ENCODE measurements around the gene POLR1E.

- TF ChIP-seq, protein P1, sequence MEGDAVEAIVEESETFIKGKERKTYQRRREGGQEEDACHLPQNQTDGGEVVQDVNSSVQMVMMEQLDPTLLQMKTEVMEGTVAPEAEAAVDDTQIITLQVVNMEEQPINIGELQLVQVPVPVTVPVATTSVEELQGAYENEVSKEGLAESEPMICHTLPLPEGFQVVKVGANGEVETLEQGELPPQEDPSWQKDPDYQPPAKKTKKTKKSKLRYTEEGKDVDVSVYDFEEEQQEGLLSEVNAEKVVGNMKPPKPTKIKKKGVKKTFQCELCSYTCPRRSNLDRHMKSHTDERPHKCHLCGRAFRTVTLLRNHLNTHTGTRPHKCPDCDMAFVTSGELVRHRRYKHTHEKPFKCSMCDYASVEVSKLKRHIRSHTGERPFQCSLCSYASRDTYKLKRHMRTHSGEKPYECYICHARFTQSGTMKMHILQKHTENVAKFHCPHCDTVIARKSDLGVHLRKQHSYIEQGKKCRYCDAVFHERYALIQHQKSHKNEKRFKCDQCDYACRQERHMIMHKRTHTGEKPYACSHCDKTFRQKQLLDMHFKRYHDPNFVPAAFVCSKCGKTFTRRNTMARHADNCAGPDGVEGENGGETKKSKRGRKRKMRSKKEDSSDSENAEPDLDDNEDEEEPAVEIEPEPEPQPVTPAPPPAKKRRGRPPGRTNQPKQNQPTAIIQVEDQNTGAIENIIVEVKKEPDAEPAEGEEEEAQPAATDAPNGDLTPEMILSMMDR (IDR thresholded peaks at IDR 0.05), result no peak
- no peak for TF ChIP-seq POLR2AphosphoS5 (IDR thresholded peaks at IDR 0.05)
- TF ChIP-seq POLR2A (IDR thresholded peaks at IDR 0.05), result no peak
- no peak for TF ChIP-seq EP300 (IDR thresholded peaks at IDR 0.05)
Observed at GRCh38 chr9:37503736-37504135, 18.0 kb downstream of the POLR1E start.

All from stomach (tissue), 4 donors.